ENCODE measurements around the gene RC3H1. TPM values are rescaled to one million over a fixed set of nuclear protein-coding genes. Genes with fewer than 3 reads are reported as not detected.

RC3H1 gene
- total and polyA plus RNA-seq, 10 of the 15 experiments (the other 5 are each of a cell fraction or from before 2014, with no cell fraction given), result 1.4 to 33.9 (median 11.8) TPM

DNA sequence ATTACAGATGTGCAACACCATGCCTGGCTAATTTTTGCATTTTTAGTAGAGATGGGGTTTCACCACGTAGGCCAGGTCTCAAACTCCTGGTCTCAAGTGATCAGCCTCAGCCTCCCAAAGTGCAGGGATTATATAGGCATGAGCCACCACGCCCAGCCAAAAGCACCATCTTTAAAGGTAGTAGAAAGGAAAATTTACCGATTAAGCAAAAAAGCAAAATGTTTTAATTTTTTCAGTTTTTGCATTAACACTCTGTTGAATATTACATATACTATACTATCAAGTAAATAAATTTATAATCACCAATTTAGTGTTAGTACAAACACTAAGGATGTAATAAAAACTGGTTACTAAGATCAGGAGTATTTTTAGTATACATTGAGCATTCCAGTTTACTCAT lies 20.6 kb downstream of the RC3H1 start (continued):
- TF ChIP-seq RELA (IDR thresholded peaks at IDR 0.05; ENCODE audit: borderline replicate concordance, partially characterized antibody) (no peak), CEBPB (IDR thresholded peaks at IDR 0.05; ENCODE audit: borderline replicate concordance in 1 of 2, low read depth in 2 of 2, low read length in 2 of 2) (no peak)

DNA sequence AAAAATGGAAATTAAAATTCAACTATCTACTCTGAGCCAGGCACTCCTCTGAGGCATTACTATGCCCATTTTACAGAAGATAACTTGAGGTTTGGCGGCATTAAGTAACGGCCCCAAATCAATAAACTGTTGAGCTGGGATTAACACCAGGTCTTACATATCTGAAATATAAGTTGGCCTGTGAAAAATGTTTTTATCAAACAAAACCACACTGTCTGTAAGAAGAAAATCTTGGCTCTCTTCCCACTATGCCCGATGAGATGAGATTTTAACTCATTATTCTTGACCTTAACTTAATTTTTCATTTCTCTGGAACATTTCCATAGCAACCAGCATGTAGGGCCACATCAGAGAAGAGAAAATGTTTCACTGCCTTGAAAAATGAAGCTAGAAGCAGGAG lies 21.8 kb downstream of the RC3H1 start:
- H4K20me1 ChIP-seq (ENCODE audit: control insufficient read depth, insufficient read depth), result no peaks in the 10 kb centered on the region; the same call in 1 of the 2 replicates
- H3K4me3 ChIP-seq, result no peak overlapping the region
- H2AFZ ChIP-seq (ENCODE audit: control insufficient read depth, low read depth, low read length), result no peak overlapping the region
- peaks cover 0 to 10% of the 10 kb centered on the region in 2 experiments; a peak in 1 of 4 replicates for H3K36me3 ChIP-seq (ENCODE audit: control insufficient read depth in 2 of 2, insufficient read depth in 2 of 2, low read length in 1 of 2)
- intact Hi-C loops (cut with micrococcal nuclease; ENCODE audit: unreplicated experiment) (loop anchor here (10.0 kb wide), 1 partner anchor 136 kb away; the partner anchor contains the start of genes GAS5 and ZBTB37), in situ Hi-C loops (cut with MboI) (no loop called here)
- ChIA-PET POLR2A (interaction anchor here (0.6 to 1.7 kb wide), 3 partner anchors 10 to 991 kb away, joined by 3 to 4 read pairs (median 3); no protein-coding TSS in a partner anchor), CTCF (interaction anchor here (0.9 to 2.1 kb wide), 2 partner anchors 10 to 217 kb away, joined by 4 read pairs; no protein-coding TSS in a partner anchor), RAD21 (ENCODE audit: unreplicated experiment) (interaction anchor here (0.6 to 1.6 kb wide), 4 partner anchors 16 to 132 kb away, joined by 3 to 5 read pairs (median 3); partner anchors contain the start of genes RC3H1 and ZBTB37), SMC1A (ENCODE audit: uncharacterized antibody, unreplicated experiment) (interaction anchor here (0.8 to 4.1 kb wide), 4 partner anchors 9 to 23 kb away, joined by 3 to 22 read pairs (median 8); no protein-coding TSS in a partner anchor)
- no peak overlapping the region for H3K9ac ChIP-seq (ENCODE audit: control insufficient read depth, insufficient read depth, low read length)
- no peak overlapping the region for H3K4me2 ChIP-seq (ENCODE audit: control insufficient read depth, insufficient read depth)
- FAIRE-seq (no peak), ATAC-seq (no peak), DNase-seq (ENCODE audit: low read depth, low spot score) (no peak)
- TF ChIP-seq, protein P1, sequence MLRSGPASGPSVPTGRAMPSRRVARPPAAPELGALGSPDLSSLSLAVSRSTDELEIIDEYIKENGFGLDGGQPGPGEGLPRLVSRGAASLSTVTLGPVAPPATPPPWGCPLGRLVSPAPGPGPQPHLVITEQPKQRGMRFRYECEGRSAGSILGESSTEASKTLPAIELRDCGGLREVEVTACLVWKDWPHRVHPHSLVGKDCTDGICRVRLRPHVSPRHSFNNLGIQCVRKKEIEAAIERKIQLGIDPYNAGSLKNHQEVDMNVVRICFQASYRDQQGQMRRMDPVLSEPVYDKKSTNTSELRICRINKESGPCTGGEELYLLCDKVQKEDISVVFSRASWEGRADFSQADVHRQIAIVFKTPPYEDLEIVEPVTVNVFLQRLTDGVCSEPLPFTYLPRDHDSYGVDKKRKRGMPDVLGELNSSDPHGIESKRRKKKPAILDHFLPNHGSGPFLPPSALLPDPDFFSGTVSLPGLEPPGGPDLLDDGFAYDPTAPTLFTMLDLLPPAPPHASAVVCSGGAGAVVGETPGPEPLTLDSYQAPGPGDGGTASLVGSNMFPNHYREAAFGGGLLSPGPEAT (IDR thresholded peaks at IDR 0.05; ENCODE audit: low read depth), result no peak
- TF ChIP-seq, protein P2, sequence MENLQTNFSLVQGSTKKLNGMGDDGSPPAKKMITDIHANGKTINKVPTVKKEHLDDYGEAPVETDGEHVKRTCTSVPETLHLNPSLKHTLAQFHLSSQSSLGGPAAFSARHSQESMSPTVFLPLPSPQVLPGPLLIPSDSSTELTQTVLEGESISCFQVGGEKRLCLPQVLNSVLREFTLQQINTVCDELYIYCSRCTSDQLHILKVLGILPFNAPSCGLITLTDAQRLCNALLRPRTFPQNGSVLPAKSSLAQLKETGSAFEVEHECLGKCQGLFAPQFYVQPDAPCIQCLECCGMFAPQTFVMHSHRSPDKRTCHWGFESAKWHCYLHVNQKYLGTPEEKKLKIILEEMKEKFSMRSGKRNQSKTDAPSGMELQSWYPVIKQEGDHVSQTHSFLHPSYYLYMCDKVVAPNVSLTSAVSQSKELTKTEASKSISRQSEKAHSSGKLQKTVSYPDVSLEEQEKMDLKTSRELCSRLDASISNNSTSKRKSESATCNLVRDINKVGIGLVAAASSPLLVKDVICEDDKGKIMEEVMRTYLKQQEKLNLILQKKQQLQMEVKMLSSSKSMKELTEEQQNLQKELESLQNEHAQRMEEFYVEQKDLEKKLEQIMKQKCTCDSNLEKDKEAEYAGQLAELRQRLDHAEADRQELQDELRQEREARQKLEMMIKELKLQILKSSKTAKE (IDR thresholded peaks at IDR 0.05; ENCODE audit: low read depth, poor library complexity, severe bottlenecking), result no peak
- TF ChIP-seq CBFB (IDR thresholded peaks at IDR 0.05; ENCODE audit: low read depth), result no peak
- WGBS (ENCODE audit: insufficient coverage, insufficient replicate concordance, low lambda C conversion rate, missing lambda C conversion rate), result 94% methylated on average over 3 of the region's 3 CpGs
- BruUV-seq (replicated peaks), result no TSS peak
- H3K79me2 ChIP-seq (ENCODE audit: control insufficient read depth, insufficient read depth, low read length), result peaks cover 50% of the 10 kb centered on the region
- no peaks in the 10 kb centered on the region for H3K27me3 ChIP-seq (replicated peaks in 1 of 2; ENCODE audit: control insufficient read depth in 2 of 2, insufficient read depth in 2 of 2, low read length in 1 of 2)
- H3K4me1 ChIP-seq (ENCODE audit: control insufficient read depth, insufficient read depth, low read length), result peaks cover 3% of the 10 kb centered on the region
- no peaks in the 10 kb centered on the region for H3K9me3 ChIP-seq (replicated peaks; ENCODE audit: control insufficient read depth, insufficient read depth, low read length)
- H3K27ac ChIP-seq (ENCODE audit: control insufficient read depth, insufficient read depth), result no peak overlapping the region
